Inflammatory macrophage treated with lipopolysaccharide for 1 hour (primary cell): ENCODE data around the gene REV1.
"Not testable (repeated sequence)": the region's sequence is repeated elsewhere in the genome, so short reads cannot be mapped to it uniquely, and the experiment has no call there.

Source experiments
- DNase-seq, 2 donors: peaks; one replicate each; pipeline ENCODE4 v3.0.0-alpha.2; 2020 to 2022

REV1 gene

GRCh38 chr2:99401841-99402240, 88.0 kb downstream of the REV1 start:
- DNase-seq = no peak

GRCh38 chr2:99399795-99400194, 90.0 kb downstream of the REV1 start:
- DNase-seq = no peak

DNA sequence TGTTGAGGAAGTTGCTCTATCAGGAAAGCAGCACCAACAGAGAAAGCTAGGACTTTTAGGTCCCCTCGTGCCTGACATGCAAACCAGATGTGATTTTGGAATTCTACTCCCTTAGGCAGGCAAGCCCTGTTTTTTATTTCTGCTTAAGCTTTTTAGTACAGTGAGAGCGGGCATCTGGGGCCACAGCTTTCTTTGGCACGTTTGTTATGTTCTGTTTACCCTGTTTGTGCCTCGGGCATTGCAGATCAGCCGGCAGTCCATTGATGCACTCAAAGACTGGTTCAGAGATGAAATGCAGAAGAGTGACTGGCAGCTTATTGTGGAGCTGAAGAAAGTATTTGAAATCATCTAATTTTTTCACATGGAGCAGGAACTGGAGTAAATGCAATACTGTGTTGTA, 90.8 kb downstream of the REV1 start:
- no peak for DNase-seq

DNA sequence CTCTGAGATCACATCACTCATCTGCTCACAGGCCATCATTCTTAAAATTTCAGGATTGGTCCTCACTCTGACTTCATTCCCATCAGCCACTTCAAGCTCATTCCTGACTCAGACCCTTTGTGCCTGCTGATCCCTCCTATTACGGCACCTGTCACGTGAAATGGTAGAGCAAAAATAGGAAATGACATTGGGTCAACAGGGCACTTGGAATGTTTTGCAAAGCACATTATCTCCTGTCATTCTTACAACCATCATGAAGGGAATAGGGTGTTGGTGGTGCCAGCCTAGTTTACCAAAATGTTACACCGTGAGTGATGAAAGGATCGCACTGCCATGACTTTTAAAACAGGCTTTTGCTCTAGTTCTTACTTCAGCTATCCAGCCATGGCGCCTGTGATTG, 91.5 kb downstream of the REV1 start:
- DNase-seq = no peak

- no peak for DNase-seq
Observed at GRCh38 chr2:99397266-99397920, 92.4 kb downstream of the REV1 start.

GRCh38 chr2:99395589-99396130, 94.2 kb downstream of the REV1 start:
- DNase-seq = no peak

- no peak for DNase-seq
Observed at GRCh38 chr2:99389946-99390345, 99.9 kb downstream of the REV1 start.

- DNase-seq = no peak
Observed at GRCh38 chr2:99389371-99389770, 100.4 kb downstream of the REV1 start.

- no peak for DNase-seq
Observed at GRCh38 chr2:99388892-99389291, 100.9 kb downstream of the REV1 start.

DNA sequence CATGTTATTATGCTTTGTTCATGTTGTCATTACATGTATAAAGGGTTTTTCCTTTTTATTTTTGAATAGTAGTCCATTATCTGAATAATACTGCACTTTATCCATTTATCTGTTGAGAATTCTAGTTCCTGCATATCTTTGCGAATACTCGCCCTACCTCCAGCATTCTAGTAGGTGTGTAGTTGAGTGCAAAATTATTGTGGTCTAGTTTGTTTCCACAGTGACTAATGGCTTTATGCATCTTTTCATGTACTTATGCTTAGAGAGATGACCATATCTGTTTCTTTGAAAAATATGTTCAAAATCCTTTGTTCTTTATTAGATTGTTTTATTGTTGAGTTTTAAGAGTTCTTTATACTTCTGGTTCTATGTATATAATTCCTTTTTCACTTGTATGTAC, 103.8 kb downstream of the REV1 start:
- DNase-seq = no peak

DNA sequence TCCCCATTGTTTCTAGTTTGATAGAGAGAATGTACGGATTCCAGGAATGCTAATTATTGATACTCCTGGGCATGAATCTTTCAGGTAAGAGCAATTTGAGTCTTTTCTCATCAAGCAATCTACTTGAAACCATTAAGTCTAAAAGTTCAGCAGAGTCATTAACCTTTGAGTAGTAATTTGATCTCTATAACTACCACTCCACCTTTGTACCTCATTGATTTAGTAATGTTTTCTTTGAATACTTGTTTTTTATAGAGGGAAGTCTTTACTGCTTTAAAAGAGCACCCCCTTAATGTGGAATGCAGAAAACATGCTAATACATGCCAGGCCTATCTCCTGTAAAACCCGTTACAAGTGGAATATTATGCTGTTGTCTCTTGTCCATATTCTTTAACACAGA, 107.7 kb downstream of the REV1 start:
- no peak for DNase-seq

DNA sequence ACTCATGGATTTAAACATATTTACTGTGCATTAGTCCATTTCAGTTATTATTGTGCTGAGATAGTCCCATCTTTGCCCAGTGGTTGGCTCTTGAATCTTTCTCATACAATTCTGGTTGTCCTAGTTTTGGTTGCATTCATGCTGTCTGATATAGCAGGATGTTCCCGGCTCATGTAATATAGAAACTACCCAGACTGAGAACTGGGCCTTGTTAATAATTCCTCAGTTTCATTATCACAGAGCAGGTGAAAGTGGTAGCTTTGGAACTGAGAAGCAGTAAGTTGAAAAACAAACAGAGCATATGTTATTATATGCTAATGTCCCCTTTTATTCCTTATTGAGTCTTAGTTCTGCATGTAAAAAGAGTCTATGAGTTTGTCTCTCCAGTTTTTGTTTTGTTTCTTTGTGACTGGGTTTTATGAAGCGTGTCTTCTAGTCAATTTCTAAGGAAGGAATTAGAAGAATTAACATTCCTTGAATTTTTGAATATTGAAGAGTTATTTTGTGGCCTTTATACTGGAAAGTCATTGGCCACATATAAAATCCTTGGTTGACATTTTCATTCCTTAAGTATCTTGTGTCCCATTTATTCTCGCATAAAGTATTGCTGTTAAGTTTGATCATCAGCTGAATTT, 109.3 kb downstream of the REV1 start:
- no peak for DNase-seq

GRCh38 chr2:99377879-99378278, 111.9 kb downstream of the REV1 start:
- DNase-seq = no peak

DNA sequence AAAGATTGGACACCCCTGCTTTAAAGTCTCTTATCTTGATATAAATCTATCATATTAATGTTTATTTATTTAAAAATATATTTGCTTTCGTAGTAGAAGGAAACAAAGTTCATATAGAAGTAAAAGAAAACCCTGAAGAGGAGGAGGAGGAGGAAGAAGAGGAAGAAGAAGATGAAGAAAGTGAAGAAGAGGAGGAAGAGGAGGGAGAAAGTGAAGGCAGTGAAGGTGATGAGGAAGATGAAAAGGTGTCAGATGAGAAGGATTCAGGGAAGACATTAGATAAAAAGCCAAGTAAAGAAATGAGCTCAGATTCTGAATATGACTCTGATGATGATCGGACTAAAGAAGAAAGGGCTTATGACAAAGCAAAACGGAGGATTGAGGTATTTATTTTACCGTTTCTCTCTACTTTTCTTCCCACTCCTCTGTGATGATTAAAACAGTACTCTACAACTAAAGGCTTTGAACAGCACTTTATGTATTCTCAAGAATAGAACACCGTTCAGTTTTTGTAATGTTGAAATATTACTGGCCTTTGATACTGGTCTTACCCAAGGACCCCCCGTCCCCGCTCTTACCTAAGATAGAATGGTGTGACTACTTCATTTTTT, 113.5 kb downstream of the REV1 start:
- DNase-seq = no peak

DNA sequence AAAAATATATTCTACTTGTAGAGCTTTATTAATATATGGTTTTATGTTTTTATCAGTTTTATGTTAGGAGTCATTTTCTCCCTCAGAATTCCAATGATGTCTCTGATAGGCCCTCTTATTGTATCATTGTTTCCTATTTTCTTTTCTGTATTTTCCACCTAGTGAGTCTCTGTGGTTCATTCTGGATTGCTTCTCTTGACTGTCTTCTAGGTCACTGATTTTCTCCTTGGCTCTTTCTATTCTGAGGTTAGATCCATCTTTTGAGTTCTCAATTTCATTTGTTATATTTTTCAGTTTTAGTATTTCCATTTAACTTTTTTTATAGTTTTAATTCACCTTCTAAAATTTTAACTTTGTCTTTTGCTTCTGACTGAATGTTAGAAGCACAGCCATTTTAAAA, 115.1 kb downstream of the REV1 start:
- no peak for DNase-seq

GRCh38 chr2:99373144-99373543, 116.7 kb downstream of the REV1 start:
- DNase-seq = no peak

DNA sequence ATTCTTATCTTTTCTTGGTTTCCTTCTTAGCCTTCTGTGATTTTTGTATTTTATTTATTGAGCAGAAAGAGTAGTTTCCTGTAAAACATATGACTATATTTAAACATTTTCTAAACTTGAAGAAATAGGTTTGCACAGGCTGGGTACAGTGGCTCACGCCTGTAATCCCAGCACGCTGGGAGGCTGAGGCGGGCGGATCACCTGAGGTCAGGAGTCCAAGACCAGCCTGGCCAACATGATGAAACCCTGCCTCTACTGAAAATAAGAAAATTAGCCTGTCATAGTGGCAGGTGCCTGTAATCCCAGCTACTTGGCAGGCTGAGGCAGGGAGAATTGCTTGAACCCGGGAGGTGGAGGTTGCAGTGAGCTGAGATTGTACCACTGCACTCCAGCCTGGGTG, 121.0 kb downstream of the REV1 start:
- not testable (repeated sequence) for DNase-seq

GRCh38 chr2:99365661-99366060, 124.2 kb downstream of the REV1 start:
- DNase-seq = peak in 1 of 2 donors; percentile 2

GRCh38 chr2:99356853-99357252, 133.0 kb downstream of the REV1 start:
- no peak for DNase-seq

GRCh38 chr2:99354825-99355224, 135.0 kb downstream of the REV1 start:
- DNase-seq = not testable (repeated sequence)

DNA sequence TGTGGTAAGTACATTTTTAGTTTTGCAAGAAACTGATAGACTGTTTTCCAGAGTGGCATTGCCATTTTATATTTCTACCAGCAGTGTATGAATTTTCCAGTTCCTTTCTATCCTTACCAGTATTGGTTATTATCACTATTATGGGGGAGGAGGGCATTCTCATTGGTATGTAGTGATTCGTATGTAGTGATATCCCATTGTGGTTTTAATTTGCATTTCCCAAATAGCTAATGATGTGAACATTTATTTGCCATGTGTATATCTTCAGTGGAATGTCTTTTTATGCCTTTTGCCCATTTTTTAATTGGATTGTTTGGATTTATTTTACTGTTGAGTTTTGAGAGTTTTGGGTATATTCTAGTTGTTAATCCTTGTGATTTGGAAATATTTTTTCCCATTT, 135.7 kb downstream of the REV1 start:
- DNase-seq = no peak
